Measurements from ENCODE around the gene DEFB110. TPM values are rescaled to one million over a fixed set of nuclear protein-coding genes. Genes with fewer than 3 reads are reported as not detected.

The DEFB110 gene
- total RNA-seq, result not detected in 2 replicates

GRCh38 chr6:50021894-50022293 lies at the start of gene DEFB110:
Gene DEFB110 (minus strand): TSS chr6:50021994. CDS start chr6:50021935, 59 bp downstream.

GRCh38 chr6:50049829-50050228 lies 28.0 kb upstream of the DEFB110 start, which contains the start of gene DEFB112:
Gene DEFB112 (minus strand): TSS chr6:50049929. CDS start chr6:50049869, 60 bp downstream.

GRCh38 chr6:49969605-49970004 lies 52.2 kb downstream of the DEFB110 start, which contains the start of gene DEFB113:
Gene DEFB113 (minus strand): TSS chr6:49969625. CDS start chr6:49969625, 0 bp downstream.

Other genes with a start within 250 kb of the DEFB110 start
- not detected in 2 replicates for gene PGK2, start 234.7 kb downstream of the DEFB110 start, total RNA-seq
- gene CRISP1, start 155.5 kb downstream of the DEFB110 start, total RNA-seq, result not detected in 2 replicates
- gene DEFB114, start 57.8 kb downstream of the DEFB110 start, total RNA-seq, result not detected in 2 replicates
- not detected in 2 replicates for gene DEFB113, start 52.4 kb downstream of the DEFB110 start, total RNA-seq
- gene DEFB112, start 27.9 kb upstream of the DEFB110 start, total RNA-seq, result not detected in 2 replicates